GM21717 (cell line): ENCODE measurements around the gene SLC25A26.
A peak's percentile ranks its signal among the peaks of the same experiment; 100 is the strongest.

ENCODE experiments used
- ATAC-seq: cut with Tn5 transposase; IDR thresholded peaks from one replicate; pipeline ENCODE4 v1.9.1; 2021; ENCODE audit warnings: mild to moderate bottlenecking, moderate library complexity; ENCODE audit not compliant: unreplicated experiment

Gene SLC25A26

DNA sequence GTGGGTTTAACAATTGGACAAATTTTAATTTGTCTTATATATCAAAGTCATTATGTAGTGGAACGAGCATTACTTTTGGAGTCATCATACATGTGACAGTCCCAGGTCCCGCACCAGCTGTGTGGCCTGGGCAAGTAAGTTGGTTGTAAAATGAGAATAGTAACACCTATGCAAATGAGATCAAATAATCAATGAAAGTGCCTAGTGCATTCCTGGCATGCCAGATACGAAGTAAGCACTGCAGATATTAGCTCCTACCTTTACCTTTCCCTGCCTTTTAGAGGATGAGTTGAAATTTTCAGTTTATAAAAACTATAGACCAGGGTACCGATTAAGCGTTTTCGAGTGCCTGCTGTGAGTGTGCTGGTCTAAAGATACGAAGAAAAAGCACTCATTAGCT lies 145.9 kb downstream of the SLC25A26 start:
- ATAC-seq: no peak

DNA sequence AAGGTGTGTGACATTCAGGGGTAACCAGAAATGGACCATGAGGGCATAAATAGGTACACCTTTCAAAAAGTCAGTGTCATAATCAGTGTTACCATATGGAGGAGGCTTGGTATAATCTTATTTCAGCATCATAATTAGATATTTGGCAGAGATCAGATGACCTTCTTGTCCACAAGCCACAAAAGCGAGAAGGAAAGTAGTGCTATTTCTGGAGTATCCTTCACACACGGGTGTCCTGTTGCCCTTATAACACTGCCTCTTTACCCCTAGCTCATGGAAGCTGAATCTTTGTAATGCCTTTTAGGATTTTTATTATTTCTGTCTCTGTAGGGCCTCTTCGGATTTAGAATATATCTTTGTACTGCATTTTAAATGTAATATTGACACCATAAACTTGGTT lies 147.2 kb downstream of the SLC25A26 start:
- no peak for ATAC-seq

DNA sequence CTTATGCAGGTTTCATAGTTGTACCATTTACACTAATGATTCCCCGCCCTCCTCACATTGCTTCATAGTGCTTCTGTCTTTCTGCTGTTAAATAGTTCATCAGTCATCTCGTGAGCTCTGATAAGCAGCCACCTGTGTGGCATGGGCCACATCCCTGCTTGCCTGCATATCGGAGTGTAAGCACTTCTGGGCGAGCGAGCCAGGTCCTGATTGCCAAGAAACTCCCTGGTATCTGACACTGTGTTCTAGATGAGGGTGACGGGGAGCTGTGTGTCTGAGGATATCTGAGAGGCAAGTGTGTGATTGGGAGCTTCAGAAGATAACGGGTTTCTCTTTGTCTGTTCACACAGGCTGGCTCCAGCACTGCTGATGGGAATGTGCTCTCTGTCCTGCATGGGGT lies 149.4 kb downstream of the SLC25A26 start:
- no peak for ATAC-seq

DNA sequence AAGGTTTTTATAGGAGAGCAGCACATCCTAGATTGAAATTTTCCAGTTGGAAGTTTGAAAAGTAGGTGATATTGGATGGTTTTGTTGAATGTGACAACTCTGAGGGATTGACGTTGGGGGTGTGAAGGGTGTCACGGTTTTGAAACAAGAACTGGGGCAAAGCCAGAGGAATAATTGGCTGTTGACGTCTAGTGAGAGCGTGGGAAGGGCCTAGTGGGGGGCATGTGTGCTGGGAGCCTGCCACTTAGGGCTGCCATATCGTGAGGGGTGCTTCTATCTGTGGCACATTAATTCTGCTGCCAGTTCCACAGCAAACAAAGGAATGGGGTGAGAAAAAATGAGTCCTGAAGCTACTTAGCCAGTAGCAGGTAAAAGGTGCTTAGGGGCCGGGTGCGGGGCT lies 150.6 kb downstream of the SLC25A26 start:
- ATAC-seq: no peak

DNA sequence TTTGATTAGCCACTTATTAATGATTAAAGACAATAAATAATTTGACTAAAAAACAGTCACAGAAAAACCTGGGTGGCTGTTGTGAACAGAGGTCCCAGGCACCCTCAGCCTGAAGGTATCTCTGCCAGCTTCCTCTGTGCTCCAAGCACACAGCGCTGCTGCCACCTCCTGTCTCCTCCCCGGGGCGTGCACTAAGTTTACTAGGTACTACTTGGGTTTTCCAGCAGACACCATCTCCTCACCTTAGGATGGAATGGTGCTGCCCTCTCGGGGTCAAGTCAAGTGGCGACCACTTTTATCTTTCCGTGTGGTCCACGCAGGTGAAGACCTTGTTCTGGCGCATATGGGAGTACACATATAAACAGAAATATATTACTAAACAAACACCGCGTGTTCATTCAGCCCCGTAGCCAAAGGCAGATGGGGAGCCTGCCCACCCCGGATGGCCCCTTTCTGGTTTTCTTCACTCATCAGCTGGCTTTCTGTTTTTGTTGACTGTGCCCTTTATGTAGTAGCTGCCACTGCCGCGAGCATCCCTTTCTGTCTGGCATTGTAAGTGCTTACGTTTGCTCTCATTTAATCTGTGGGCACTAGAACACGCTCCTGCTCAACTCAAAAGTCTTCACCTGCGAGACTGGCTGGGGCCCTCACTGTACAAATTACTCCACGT lies 152.0 kb downstream of the SLC25A26 start:
- no peak for ATAC-seq

DNA sequence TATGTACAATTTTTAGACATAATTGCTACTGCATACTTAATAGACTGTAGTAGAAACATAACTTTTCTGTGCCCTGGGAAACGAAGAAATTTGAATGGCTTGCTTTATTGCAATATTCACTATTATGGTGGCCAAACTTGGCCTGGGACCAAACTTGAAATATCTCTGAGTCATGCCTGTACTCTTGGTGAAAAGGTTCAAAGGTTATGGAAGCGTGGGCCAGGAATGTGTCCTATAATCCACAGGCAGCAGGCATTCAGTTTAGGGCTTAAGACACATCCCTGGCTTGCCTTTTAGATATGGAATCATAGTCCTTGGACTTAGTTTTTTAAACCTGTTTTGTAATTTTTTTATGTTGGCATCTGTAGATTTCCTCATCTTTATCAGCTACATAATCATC lies 155.8 kb downstream of the SLC25A26 start:
- no peak for ATAC-seq

DNA sequence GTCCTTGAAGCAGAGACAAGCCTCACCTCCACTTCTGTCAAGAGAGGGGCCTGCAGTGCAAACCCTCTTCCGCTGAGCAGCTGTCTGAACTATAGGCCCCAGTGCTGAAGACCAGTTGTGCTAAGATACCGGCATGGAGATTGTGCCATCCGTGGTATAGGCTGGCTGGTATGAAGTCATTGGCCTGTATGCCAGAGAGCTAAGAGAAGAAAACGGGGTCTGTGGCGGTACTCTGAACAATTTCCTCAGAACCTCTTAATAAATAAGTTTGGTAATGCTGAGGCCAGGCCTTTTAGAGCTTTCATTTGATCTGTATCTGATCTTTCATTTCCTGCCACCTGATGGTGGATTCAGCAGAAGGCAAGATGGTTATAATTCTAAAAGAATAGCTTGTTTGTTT lies 157.0 kb downstream of the SLC25A26 start:
- ATAC-seq: no peak

DNA sequence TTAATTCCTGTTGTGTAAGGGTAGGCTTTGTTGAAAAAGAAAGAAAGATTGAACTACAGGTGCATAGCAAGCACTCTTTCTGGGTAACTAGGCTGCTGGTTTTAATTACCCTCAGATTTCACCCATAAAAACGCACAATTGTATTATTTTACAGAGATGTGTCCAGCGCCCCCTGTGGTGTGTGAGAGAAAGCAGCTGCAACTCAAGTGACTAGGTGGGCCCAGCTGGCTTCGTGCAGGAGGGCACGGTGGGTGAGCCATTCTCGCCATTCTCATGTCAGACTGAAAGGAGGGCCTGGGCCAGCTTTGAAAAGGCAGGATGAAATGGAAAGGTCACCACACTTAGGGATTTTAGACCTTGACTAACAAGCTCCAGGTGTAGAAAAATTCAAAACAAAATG lies 157.5 kb downstream of the SLC25A26 start:
- ATAC-seq: no peak

DNA sequence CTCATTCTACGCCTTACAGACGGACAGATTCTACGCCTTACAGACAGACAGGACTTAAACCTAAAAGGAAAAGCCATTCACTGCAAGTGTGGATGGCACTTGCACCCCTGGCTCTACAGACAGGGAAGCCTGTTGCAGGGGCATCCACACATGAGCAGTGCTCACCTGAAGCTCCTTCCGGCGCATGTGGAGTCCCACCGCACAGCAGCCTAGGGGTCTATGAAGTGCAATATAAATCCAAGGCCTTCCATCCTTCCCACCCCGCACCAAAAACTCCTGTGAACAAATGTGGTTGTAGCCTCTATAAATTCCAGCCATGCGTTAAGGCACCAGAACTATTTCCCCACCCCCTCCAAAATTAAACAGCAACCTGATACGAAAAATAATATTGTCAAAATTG lies 158.8 kb downstream of the SLC25A26 start:
- ATAC-seq: no peak

DNA sequence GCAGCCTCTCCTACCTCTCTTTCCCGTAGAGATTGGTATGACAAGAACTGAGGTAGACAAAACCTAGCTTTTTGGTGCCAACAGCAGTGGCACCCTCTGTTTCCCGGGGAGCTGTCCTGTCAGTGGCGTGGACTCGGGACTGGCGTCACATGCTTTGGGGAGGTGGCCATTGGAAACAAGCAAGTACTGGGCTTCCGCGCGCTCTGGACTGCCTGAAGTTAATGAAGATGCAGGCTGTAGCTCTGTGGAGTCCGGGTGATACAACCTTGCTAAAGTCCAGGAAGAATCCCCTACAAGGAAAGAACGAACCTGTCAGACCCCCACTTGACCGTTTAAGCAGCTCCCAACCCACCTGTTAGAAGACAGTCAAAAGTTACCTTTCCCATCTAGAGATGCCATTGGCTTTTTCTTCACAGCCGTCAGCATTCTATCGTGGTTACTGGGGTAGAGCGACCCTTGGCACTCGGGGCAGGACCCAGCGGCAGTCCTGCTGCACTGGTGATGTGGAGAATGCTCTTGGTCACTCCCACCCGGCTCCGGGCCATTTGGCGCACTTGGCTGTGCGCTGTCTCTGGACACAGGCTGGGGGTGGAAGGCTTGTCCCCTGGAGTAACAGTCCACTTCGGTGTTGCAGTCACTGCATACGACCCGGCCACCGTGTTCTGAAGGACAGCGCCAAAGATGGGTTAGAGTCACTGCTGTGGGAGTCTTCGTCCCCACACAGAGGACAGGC lies 159.6 kb downstream of the SLC25A26 start:
- ATAC-seq: no peak

DNA sequence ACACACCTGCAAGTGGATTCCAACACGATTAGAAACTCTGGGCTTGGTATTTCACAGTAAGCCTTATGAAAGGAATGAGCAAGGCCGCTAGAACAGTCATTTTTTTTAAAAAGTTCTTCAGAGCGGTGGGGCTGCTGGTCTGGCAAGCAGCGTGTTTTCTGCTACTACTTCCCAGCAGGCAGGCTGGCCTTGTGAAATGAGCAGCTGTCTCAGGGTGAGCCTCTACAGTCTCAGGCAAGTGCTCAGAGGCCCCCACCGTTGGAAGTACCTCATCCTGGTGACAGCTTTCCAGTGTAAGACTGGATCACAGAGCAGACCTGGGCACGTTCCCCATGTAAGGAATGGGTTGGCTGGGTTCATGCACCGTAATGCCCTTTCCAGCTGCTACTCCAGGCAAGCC lies 160.8 kb downstream of the SLC25A26 start:
- ATAC-seq: no peak

DNA sequence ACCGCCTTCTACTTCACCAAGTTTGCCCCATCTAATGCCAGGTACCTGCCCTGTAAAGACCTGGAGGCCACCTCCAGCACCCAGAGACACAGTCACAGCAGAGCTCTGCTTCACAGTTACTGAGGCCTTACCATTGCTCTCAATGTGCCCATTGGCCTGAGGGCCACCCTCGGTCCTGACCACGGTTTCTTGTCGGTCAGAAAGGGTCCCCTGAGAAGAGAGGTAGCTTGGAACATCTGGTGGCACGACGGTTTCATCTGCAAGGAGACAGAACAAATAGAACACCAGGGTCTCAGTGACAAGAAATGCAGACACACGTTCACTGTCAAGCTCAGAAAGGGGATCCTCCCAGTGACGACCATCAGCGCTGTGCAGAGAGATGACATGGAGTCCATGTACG lies 161.3 kb downstream of the SLC25A26 start:
- no peak for ATAC-seq

DNA sequence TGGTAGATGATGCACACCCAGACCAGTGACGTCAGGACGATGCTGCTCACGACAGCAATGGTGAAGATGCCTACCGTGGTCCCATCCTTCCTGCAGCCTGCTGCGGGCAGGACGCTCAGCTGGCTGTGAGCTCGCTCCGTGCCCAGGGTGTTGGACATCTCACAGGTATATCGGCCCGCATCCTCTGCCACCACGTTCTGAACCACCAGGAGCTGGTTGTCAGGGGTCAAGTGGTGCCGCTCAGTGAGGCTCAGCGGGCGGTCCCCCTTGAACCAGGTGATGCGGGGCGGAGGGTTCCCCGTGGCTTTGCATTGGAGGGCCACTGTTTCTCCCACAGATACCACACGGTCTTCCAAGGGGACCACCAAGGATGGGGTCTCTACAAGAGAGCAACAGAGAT lies 162.2 kb downstream of the SLC25A26 start:
- no peak for ATAC-seq

DNA sequence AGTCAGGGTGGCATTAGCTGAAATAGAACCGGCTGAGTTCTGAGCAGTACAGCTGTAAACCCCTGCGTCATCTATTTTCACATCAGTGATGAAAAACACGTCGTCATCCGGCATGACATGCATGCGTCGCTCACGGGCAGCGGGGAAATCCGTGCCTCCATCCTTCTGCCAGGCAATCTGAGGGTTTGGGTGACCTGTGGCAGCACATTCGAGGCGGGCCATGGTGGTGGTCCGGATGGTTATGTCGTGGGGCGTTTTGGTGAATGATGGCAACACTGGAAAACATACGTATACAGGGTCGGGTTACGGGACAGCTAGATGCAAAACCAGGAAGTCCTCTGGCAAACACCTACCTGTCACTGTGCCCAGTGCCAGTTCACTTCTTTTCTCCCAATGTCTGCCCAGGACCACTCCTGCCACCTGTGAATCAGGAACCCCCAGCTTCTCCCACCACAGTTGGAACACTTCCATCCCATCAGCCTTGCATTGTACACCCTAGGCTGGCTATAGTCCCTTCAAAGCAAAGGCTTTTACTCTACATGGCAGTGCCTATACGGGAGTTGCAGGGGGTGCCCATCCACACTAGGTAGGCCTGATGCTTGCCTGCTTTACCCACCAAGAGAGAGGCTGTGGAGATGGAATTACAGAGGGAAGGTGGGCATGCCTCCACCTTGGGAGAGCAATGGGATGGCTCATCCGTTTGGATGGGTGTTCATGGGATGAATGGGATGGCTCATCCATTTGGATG lies 163.4 kb downstream of the SLC25A26 start:
- no peak for ATAC-seq

DNA sequence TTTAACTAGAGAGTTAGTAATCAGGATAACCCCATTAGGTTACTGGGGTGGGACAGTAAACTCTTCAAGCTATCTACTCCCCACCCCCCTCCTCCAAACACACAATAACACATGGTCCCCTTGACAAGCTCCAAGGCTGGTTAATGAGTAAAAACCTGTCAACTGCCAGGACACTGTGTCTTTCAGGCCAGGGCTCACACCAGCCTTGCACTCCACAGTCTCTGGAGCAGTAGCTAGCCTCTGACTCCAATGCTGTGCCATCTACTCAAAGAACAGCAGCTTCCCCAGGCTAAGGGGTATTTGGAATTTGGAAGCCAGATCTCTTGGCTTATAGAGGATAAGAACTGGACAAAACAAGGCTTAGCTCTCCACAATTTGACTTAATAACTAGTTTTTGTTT lies 164.3 kb downstream of the SLC25A26 start:
- no peak for ATAC-seq

DNA sequence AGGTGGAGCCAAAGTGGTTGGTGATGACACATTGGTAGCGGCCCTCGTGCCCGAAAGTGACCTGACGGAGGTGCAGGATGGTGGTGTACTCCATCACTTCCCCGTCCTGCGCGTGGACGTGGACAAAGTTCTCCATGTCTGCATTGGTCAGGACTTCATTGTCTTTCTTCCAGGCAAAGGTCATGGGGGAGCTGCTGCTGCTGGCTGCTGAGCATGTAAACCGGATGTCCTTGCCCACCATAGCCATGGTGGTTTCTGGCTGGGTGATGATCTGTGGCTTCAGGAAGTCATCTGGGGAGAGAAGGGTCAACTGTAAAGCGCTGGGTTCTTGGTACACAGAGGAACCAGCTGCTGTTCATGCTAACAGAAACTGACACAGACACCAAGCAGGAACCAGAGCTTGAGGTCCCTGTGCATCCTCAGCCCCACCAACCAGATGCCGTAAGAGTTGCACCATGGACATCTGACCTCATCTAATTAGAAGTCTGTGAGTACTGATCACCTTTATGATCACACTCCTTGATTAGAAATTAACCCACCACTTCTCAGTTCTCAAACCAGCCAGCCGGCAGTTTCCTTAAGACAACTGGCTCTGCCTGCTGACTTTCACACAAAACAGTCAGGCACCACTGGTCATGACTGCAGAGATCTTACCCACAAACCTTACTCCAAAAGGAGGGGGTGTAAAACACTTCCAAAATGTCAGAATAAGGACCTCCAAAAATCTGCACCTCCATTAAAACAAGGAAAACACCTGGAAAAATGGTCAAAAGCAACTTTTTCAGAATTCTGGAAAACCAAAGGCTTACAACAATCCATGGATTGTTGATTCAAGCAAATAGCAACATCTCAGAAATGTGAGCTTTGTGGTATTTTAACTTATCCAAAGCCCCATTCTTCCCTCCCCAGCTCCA lies 165.5 kb downstream of the SLC25A26 start:
- peak; percentile 85 for ATAC-seq

DNA sequence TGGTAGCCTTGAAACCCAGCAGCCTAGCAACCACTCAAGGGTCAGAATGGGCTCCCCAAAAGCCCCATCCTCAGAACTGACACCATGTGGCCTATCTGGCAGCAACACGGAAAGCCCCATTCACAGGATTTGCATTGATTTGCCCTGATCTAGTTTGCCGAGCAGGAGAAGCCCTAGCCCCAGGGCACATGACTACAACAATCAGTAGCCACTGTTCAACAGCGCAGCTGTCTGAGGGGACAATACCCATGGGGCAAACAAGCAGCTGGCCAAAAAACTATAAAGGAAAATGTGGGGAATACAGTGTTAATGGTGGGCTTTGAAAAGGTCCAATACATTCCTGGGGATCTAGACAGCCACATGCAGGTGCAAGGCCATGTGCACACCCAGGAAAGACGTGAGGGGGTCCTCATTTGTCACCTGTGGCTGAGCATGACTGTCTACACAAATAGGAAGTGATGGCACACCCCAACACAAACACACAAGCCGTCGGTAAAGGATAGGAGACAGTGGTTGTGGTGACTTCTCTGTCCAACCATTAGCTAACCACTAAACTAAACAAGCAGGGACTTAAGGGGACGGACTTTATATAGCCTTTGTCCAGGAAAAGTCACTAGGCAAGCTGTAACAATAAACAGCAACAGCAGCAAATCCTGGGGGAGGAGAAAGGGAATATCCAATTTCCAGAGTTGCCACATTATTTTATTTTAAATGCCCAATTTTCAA lies 166.3 kb downstream of the SLC25A26 start:
- ATAC-seq: peak; percentile 40

DNA sequence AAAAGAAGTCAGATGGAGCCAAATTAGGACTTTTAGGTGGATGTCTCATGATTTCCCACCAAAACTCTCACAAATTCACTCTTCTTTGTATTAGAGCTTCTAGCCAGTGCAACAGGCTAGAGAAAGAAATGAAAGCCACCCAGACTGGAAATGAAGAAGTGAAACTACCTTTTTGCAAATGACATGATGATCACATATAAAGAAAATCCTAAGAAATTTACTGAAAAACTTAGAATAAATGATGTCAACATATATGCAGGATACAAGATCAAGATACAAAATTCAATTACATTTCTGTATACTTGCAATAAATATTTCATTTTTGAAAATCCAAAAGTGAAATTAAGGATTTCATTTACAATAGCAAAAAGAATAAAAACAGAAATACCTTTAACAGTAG lies 169.2 kb downstream of the SLC25A26 start:
- ATAC-seq: peak; percentile 35

DNA sequence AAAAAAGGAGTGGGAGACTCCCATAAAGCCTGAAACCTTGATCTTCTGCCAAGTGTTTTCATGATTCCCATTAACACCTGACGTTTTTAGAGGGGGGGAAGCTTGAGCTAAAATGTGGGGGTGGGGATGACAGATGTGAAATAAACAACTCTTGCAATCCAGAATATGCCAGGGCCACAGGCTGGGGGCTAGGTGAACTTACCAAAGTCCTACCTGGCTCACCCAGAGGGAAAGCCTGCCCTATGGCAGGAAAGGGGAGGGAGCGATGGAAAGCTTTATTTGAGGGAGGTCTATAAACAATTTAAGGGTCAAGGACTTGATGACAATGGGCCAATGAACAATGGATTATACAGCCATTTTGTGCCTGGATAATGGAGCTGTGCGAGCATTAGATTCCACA lies 171.7 kb downstream of the SLC25A26 start:
- no peak for ATAC-seq

DNA sequence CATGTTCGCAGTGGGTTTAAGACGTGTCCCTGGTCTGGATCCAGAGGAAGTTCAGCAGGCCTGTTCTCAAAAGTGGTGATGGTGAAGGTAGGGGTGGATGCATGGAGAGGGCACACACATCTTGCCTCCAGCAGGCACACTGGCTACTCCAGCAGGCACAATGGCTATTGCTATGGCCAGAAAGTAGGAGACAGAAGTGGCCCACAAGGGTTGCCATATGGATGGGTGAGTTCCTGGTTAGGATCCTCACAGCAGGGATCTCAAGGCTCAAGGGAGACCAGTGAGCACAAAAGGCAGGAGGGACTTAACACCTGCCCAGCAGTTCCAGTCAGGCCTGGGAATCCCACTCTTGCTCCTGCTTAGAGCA lies 172.1 kb downstream of the SLC25A26 start:
- no peak for ATAC-seq
